HEK293T (cell line): ENCODE measurements around the gene SLC9C1.

ENCODE experiments used
- BHLHE40 ChIP-seq: fragments of 450-650 bp; IDR thresholded peaks from 2 replicates; pipeline ENCODE4 v1.6.1; 2016; ENCODE audit warnings: mild to moderate bottlenecking, moderate library complexity, borderline replicate concordance
- CTBP1 ChIP-seq: fragments of 450-650 bp; IDR thresholded peaks from 2 replicates; pipeline ENCODE4 v1.6.1; 2016; ENCODE audit warnings: borderline replicate concordance
- FOXK2 ChIP-seq: fragments of 450-650 bp; IDR thresholded peaks from 2 replicates; pipeline ENCODE4 v1.6.1; 2016; ENCODE audit warnings: mild to moderate bottlenecking
- FOXM1 ChIP-seq: fragments of 450-650 bp; IDR thresholded peaks from 2 replicates; pipeline ENCODE4 v1.6.1; 2017; ENCODE audit warnings: mild to moderate bottlenecking, borderline replicate concordance
- LEF1 ChIP-seq: fragments of 450-650 bp; IDR thresholded peaks from 2 replicates; pipeline ENCODE4 v1.6.1; 2017; ENCODE audit warnings: mild to moderate bottlenecking, borderline replicate concordance
- SP1 ChIP-seq: fragments of 450-650 bp; IDR thresholded peaks from 2 replicates; pipeline ENCODE4 v1.6.1; 2017
- SUZ12 ChIP-seq: fragments of 450-650 bp; IDR thresholded peaks from 2 replicates; pipeline ENCODE4 v1.6.1; 2016; ENCODE audit warnings: mild to moderate bottlenecking
- TARDBP ChIP-seq: fragments of 450-650 bp; IDR thresholded peaks from 2 replicates; pipeline ENCODE4 v1.6.1; 2016
- TF ChIP-seq, protein P1 (sequence below): fragments of 450-650 bp; IDR thresholded peaks from 2 replicates; pipeline ENCODE4 v1.6.1; 2016

GRCh38 chr3:112320691-112321090, 26.7 kb upstream of the SLC9C1 start:
- TF ChIP-seq TARDBP (no peak), FOXM1 (no peak), SUZ12 (no peak), CTBP1 (no peak), FOXK2 (no peak), BHLHE40 (no peak), SP1 (no peak), LEF1 (no peak)
- TF ChIP-seq, protein P1, sequence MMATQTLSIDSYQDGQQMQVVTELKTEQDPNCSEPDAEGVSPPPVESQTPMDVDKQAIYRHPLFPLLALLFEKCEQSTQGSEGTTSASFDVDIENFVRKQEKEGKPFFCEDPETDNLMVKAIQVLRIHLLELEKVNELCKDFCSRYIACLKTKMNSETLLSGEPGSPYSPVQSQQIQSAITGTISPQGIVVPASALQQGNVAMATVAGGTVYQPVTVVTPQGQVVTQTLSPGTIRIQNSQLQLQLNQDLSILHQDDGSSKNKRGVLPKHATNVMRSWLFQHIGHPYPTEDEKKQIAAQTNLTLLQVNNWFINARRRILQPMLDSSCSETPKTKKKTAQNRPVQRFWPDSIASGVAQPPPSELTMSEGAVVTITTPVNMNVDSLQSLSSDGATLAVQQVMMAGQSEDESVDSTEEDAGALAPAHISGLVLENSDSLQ = no peak
